Nephron (organoid): Measurements from ENCODE around the gene NRCAM.

Experiments used
- H3K27ac Mint-ChIP-seq, 3 experiments: 2 replicates each; pipeline ENCODE4 v1.8.0; 2020; ENCODE audit warnings: mixed read lengths in 3 of 3, mild to moderate bottlenecking in 2 of 3, moderate library complexity in 1 of 3
- H3K27me3 Mint-ChIP-seq: 2 replicates; pipeline ENCODE4 v1.8.0; 2021; ENCODE audit warnings: low read depth, mild to moderate bottlenecking, moderate library complexity, mixed read lengths
- H3K36me3 Mint-ChIP-seq: 2 replicates; pipeline ENCODE4 v1.8.0; 2020; ENCODE audit warnings: low read depth, mixed read lengths
- H3K4me1 Mint-ChIP-seq: 2 replicates; pipeline ENCODE4 v1.8.0; 2020; ENCODE audit warnings: mixed read lengths
- H3K4me3 Mint-ChIP-seq, 3 experiments: 2 replicates each; pipeline ENCODE4 v1.8.0; 2020; ENCODE audit warnings: mild to moderate bottlenecking in 3 of 3, mixed read lengths in 3 of 3, moderate library complexity in 2 of 3
- H3K9me3 Mint-ChIP-seq: 2 replicates; pipeline ENCODE4 v1.8.0; 2020; ENCODE audit warnings: mixed read lengths
- TF ChIP-seq, protein P1 (sequence below), 3 experiments: fragments of 200-600 bp; sonication (generic); IDR thresholded peaks; one replicate each; pipeline ENCODE4 v1.5.0; 2021; ENCODE audit warnings: antibody characterized with exemption in 3 of 3; ENCODE audit not compliant: unreplicated experiment in 3 of 3

Gene NRCAM

DNA sequence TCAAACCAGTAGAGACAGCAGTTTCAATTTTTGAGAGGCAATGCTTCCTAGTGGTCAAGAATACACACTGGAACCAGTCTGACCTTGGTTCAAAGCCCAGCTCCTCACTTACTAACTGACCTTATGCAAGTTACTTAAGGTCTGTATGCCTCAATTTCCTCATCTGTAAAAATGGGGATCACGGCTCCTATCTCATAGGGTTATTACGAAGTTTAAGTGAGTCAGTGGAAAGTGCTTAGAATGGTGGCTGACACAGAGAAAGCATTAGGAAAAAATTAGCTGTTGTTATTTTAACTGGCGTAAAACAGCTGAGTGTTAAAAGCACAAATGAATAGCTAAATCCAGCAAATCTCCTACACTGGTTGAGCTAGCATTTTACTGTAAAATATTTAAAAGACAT lies 163.7 kb downstream of the NRCAM start:
- TF ChIP-seq, protein P1, sequence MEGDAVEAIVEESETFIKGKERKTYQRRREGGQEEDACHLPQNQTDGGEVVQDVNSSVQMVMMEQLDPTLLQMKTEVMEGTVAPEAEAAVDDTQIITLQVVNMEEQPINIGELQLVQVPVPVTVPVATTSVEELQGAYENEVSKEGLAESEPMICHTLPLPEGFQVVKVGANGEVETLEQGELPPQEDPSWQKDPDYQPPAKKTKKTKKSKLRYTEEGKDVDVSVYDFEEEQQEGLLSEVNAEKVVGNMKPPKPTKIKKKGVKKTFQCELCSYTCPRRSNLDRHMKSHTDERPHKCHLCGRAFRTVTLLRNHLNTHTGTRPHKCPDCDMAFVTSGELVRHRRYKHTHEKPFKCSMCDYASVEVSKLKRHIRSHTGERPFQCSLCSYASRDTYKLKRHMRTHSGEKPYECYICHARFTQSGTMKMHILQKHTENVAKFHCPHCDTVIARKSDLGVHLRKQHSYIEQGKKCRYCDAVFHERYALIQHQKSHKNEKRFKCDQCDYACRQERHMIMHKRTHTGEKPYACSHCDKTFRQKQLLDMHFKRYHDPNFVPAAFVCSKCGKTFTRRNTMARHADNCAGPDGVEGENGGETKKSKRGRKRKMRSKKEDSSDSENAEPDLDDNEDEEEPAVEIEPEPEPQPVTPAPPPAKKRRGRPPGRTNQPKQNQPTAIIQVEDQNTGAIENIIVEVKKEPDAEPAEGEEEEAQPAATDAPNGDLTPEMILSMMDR (IDR thresholded peaks at IDR 0.05; ENCODE audit: unreplicated experiment in 3 of 3) = no peak
- H3K4me1 Mint-ChIP-seq = peaks cover 20% of the 10 kb centered on the region
- H3K9me3 Mint-ChIP-seq = no peaks in the 10 kb centered on the region

DNA sequence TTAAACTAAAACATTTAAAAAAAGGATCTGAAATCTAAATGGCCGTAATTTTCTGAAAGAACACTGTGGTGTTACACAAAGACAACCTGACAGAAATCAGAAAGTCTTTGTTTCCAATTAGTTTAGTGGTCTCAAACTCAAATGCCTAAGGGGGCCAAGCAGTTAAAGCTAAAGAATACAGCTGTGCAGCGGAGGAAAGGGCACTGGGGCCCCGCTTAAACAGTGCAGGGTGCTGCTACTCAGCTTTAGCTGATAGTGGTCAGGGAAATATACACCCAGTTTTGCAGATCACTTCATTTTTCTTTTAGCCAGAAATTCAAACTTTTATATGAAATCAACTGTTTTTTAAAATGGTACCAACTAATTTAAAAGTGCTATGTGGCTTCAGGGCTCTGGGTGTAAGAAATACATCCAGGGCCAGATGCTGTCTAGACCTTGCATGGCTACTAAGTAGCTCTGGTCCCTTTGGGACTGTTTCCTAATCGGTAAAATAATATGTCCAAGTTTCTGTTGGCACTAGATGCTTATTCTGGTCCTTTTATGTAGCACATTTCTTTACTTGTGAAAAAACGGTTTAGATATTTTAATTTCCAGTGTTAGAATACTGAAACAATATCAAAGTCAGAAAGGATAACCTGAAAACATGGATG lies 164.3 kb downstream of the NRCAM start:
- Mint-ChIP-seq H3K27me3 (no peaks in the 10 kb centered on the region), H3K27ac (peak overlapping the region in 2 of 3 experiments; percentile 6 to 65), H3K4me1 (peaks cover 20% of the 10 kb centered on the region), H3K4me3 (no peak overlapping the region), H3K36me3 (no peaks in the 10 kb centered on the region), H3K9me3 (no peaks in the 10 kb centered on the region)
- TF ChIP-seq, protein P1 (IDR thresholded peaks at IDR 0.05; ENCODE audit: unreplicated experiment in 3 of 3) = no peak

More for the DNA sequence above, 163.7 kb downstream of the NRCAM start:
- H3K27me3 Mint-ChIP-seq = no peaks in the 10 kb centered on the region
- H3K4me3 Mint-ChIP-seq = no peak overlapping the region
- H3K27ac Mint-ChIP-seq = peak overlapping the region in 1 of 3 experiments; percentile 62
- no peaks in the 10 kb centered on the region for H3K36me3 Mint-ChIP-seq

DNA sequence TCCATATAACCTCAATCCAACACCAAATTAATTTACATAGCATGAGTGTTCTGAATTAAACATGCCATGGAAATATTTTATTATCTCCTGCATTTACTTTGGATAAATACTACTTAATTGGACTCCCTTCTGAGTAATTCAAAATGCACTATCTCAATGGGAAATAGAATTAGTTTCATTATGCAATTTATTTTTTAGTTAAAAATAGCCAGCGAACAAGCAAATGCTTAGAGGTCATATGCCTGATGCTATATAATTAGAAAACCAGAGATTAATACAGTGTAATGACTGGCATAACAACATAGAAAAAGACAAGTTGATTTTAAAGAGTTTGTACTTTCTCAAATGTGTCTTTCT lies 165.1 kb downstream of the NRCAM start:
- H3K4me3 Mint-ChIP-seq = no peak overlapping the region
- H3K9me3 Mint-ChIP-seq = no peaks in the 10 kb centered on the region
- no peaks in the 10 kb centered on the region for H3K36me3 Mint-ChIP-seq
- peak overlapping the region; percentile 79 to 90 (median 90) for H3K27ac Mint-ChIP-seq
- TF ChIP-seq, protein P1 (IDR thresholded peaks at IDR 0.05; ENCODE audit: unreplicated experiment in 3 of 3) = no peak
- peaks cover 20% of the 10 kb centered on the region for H3K4me1 Mint-ChIP-seq
- H3K27me3 Mint-ChIP-seq = no peaks in the 10 kb centered on the region

DNA sequence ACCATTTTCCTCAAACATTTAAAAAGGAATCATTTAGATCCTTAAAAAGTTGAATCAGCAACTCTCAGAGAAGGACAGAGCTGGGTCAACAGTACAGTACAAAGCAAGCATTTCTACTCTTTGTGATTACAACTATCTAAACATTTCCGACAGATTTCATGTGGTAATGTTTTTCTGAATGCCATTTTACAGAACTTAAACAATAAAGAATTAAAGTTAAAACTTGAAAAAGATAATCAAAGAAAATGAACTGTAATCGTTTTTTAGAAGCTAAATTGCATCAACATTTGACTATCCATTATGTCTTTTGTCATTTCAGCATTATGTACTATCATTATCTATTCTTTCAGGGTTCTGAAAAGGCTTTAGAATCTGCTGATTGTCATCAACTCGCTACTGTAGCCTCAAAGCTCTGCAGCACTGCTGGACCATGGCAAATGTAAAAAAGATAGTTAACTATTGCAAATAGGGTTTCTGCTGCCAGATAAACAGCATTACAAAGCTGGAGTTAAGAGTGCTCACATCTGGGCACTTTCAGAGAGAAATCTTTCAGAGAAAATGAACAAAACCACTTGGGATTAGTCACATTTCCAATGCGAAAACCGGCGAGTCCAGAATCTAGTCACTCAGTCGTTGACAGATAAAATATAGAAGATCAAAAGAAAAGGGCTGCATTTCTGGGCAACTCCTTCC lies 165.6 kb downstream of the NRCAM start:
- Mint-ChIP-seq H3K4me1 (peaks cover 20% of the 10 kb centered on the region), H3K27me3 (no peaks in the 10 kb centered on the region), H3K9me3 (no peaks in the 10 kb centered on the region), H3K27ac (peak overlapping the region; percentile 79 to 90 (median 90)), H3K36me3 (no peaks in the 10 kb centered on the region), H3K4me3 (peak overlapping the region in 1 of 3 experiments; percentile 5)
- TF ChIP-seq, protein P1 (IDR thresholded peaks at IDR 0.05; ENCODE audit: unreplicated experiment in 3 of 3) = no peak

DNA sequence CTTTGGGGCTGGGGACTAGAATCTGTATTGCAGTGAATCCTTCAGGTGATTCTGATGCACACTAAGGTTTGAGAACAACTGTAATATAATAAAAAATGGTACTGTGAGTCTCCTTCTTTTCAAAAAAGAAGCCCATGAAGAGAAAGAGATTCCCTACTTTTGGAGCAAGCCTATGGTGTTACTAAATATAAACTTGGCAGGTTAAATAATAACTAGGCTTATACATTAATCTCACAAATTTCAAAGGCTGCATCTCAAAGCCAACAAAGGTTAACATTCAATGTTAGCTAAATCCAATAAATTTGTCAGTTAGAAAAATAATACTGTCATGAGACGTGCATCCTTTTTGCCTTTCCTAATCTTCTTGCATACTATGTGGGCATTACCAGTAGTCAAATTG lies 166.4 kb downstream of the NRCAM start:
- Mint-ChIP-seq H3K9me3 (no peaks in the 10 kb centered on the region), H3K27me3 (no peaks in the 10 kb centered on the region), H3K27ac (peak overlapping the region; percentile 79 to 90 (median 82)), H3K4me1 (peaks cover 20% of the 10 kb centered on the region), H3K4me3 (no peak overlapping the region), H3K36me3 (no peaks in the 10 kb centered on the region)
- TF ChIP-seq, protein P1 (IDR thresholded peaks at IDR 0.05; ENCODE audit: unreplicated experiment in 3 of 3) = no peak

DNA sequence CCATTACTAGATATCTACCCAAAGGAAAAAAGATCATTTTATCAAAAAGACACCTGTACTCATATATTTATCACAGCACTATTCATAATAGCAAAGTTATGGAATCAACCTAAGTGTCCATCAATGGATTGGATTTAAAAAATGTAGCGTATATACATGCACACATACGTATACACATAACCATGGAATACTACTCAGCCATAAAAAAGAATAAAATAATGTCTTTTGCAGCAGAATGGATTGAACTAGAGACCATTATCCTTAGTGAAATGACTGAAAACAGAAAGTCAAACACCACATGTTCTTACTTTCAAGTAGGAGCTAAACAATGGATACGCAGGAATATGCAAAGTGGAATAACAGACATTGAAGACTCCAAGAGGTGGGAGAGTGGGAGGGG lies 168.4 kb downstream of the NRCAM start:
- Mint-ChIP-seq H3K36me3 (no peaks in the 10 kb centered on the region), H3K27me3 (peaks cover 3% of the 10 kb centered on the region)

More for the DNA sequence above, 168.4 kb downstream of the NRCAM start:
- Mint-ChIP-seq H3K9me3 (no peaks in the 10 kb centered on the region), H3K4me3 (no peak overlapping the region), H3K4me1 (peaks cover 16% of the 10 kb centered on the region), H3K27ac (no peak overlapping the region)
- TF ChIP-seq, protein P1 (IDR thresholded peaks at IDR 0.05; ENCODE audit: unreplicated experiment in 3 of 3) = no peak
